A673 (cell line): ENCODE data around the gene SCARB1. TPM values are rescaled to one million over a fixed set of nuclear protein-coding genes. Genes with fewer than 3 reads are reported as not detected.

Experiments used
- BruUV-seq: library from RNA; stranded (reverse); fragments of 400-500 nt; replicated peaks from 2 replicates; lab custom pipeline; 2021; lab: Mats Ljungman, UMichigan
- CTCF ChIA-PET: fragments of 300-600 bp; sonication (Branson Sonifier 250); formaldehyde crosslinking; loops from one replicate; lab custom pipeline; 2022; ENCODE audit warnings: antibody characterized with exemption; lab: Charles Lee
- POLR2A ChIA-PET: fragments of 300-600 bp; sonication (Branson Sonifier 250); formaldehyde crosslinking; loops from one replicate; lab custom pipeline; 2022; ENCODE audit warnings: antibody characterized with exemption; ENCODE audit not compliant: low non-redundant PET; lab: Charles Lee
- DNase-seq: peaks from one replicate; pipeline ENCODE4 v3.0.0-alpha.2; 2015; ENCODE audit warnings: low spot score
- H3K27ac ChIP-seq: fragments of 200-600 bp; sonication (generic); 2 replicates; pipeline ENCODE4 v1.5.1; 2016; ENCODE audit warnings: mixed run types, low read depth, mild to moderate bottlenecking, mixed read lengths, antibody characterized with exemption, low read length; ENCODE audit not compliant: poor library complexity, severe bottlenecking
- H3K27me3 ChIP-seq: fragments of 200-600 bp; sonication (generic); replicated peaks from 2 replicates; pipeline ENCODE4 v1.6.1; 2017; ENCODE audit warnings: mixed run types, low read depth, mild to moderate bottlenecking, mixed read lengths, antibody characterized with exemption, low read length; ENCODE audit not compliant: insufficient read depth, poor library complexity
- H3K36me3 ChIP-seq: fragments of 200-600 bp; sonication (generic); 2 replicates; pipeline ENCODE4 v1.6.1; 2016; ENCODE audit warnings: mixed run types, mild to moderate bottlenecking, mixed read lengths, antibody characterized with exemption, low read length; ENCODE audit not compliant: insufficient read depth, poor library complexity, severe bottlenecking
- H3K4me1 ChIP-seq: fragments of 200-600 bp; sonication (generic); 2 replicates; pipeline ENCODE4 v1.6.1; 2017; ENCODE audit warnings: mixed run types, mild to moderate bottlenecking, mixed read lengths, antibody characterized with exemption, low read length; ENCODE audit not compliant: insufficient read depth, poor library complexity, severe bottlenecking
- H3K4me3 ChIP-seq: fragments of 200-600 bp; sonication (generic); 2 replicates; pipeline ENCODE4 v1.5.1; 2016; ENCODE audit warnings: low read depth, mixed run types, mild to moderate bottlenecking, mixed read lengths, low read length; ENCODE audit not compliant: poor library complexity, severe bottlenecking
- H3K9me3 ChIP-seq: fragments of 200-600 bp; sonication (generic); 2 replicates; pipeline ENCODE4 v1.6.1; 2016; ENCODE audit warnings: mixed run types, low read depth, mild to moderate bottlenecking, mixed read lengths, antibody characterized with exemption, low read length; ENCODE audit not compliant: poor library complexity, severe bottlenecking
- CTCF ChIP-seq: fragments of 300-800, 200-600 bp; sonication (generic); conservative IDR thresholded peaks from 2 replicates; pipeline ENCODE4 v1.5.1; 2017; ENCODE audit warnings: low read depth, mild to moderate bottlenecking, antibody characterized with exemption, low read length, moderate library complexity, mixed read lengths
- EZH2 ChIP-seq: fragments of 200-600 bp; sonication (generic); IDR thresholded peaks from 2 replicates; pipeline ENCODE4 v1.6.1; 2017; ENCODE audit warnings: borderline replicate concordance, low read depth, mild to moderate bottlenecking, mixed read lengths, antibody characterized with exemption, low read length; ENCODE audit not compliant: poor library complexity, severe bottlenecking
- intact Hi-C: fragments of 100-400 bp; cut with micrococcal nuclease; formaldehyde crosslinking; loops from one replicate; pipeline ENCODE4 v1.10.0; 2022; ENCODE audit not compliant: unreplicated experiment
- total RNA-seq: library from RNA; stranded (reverse); gene quantifications from 2 replicates; pipeline ENCODE4 v1.2.3, GENCODE V29; 2021

Gene SCARB1
- total RNA-seq, 1 experiment from 2014 or later: 74.6 TPM

GRCh38 chr12:124766727-124767065 is 97.0 kb downstream of the SCARB1 start:
- no peak overlapping the region for H3K4me3 ChIP-seq
- H3K9me3 ChIP-seq: peaks cover 11% of the 10 kb centered on the region
- ChIA-PET CTCF (interaction anchor here (0.8 kb wide), 1 partner anchor 12 kb away, joined by 3 read pairs; no protein-coding TSS in a partner anchor), POLR2A (no interaction called here)
- TF ChIP-seq CTCF (no peak), EZH2 (no peak)
- intact Hi-C loops: loop anchor here (1.0 to 10.0 kb wide), 2 partner anchors 422 to 730 kb away; no protein-coding TSS in a partner anchor
- peaks cover 7% of the 10 kb centered on the region for H3K4me1 ChIP-seq
- no peak overlapping the region for H3K27ac ChIP-seq
- H3K36me3 ChIP-seq: no peaks in the 10 kb centered on the region
- no peaks in the 10 kb centered on the region for H3K27me3 ChIP-seq
- BruUV-seq: no TSS peak
- no peak for DNase-seq

GRCh38 chr12:124765581-124766489 is 97.8 kb downstream of the SCARB1 start:
- no peak for DNase-seq
- no TSS peak for BruUV-seq
- Histone ChIP-seq H3K4me3 (no peak overlapping the region), H3K36me3 (no peaks in the 10 kb centered on the region), H3K9me3 (peaks cover 11% of the 10 kb centered on the region), H3K4me1 (peaks cover 7% of the 10 kb centered on the region), H3K27me3 (no peaks in the 10 kb centered on the region), H3K27ac (no peak overlapping the region)
- CTCF ChIA-PET: interaction anchor here (0.6 to 0.9 kb wide), 3 partner anchors 11 to 719 kb away, joined by 3 to 5 read pairs (median 3); no protein-coding TSS in a partner anchor
- intact Hi-C loops: loop anchor here (10.0 kb wide), 1 partner anchor 421 kb away; no protein-coding TSS in a partner anchor
- TF ChIP-seq EZH2 (no peak), CTCF (no peak)
- POLR2A ChIA-PET: interaction anchor here (0.6 kb wide), 1 partner anchor 728 kb away, joined by 4 read pairs; no protein-coding TSS in a partner anchor

- no peak overlapping the region for H3K27ac ChIP-seq
- POLR2A ChIA-PET: interaction anchor here (0.6 kb wide), 1 partner anchor 33 kb away, joined by 5 read pairs; no protein-coding TSS in a partner anchor
- intact Hi-C loops: loop anchor here (5.0 to 10.0 kb wide), 2 partner anchors 303 to 420 kb away; no protein-coding TSS in a partner anchor
These were observed 98.6 kb downstream of the SCARB1 start for GRCh38 chr12:124764870-124765580.

More at GRCh38 chr12:124764870-124765580, 98.6 kb downstream of the SCARB1 start:
- TF ChIP-seq EZH2 (no peak), CTCF (no peak)
- H3K9me3 ChIP-seq: peaks cover 11% of the 10 kb centered on the region
- peaks cover 7% of the 10 kb centered on the region for H3K4me1 ChIP-seq
- CTCF ChIA-PET: interaction anchor here (0.6 to 0.9 kb wide), 5 partner anchors 10 to 733 kb away, joined by 3 to 5 read pairs (median 3); partner anchors contain the start of gene NCOR2
- no peaks in the 10 kb centered on the region for H3K36me3 ChIP-seq
- H3K27me3 ChIP-seq: no peaks in the 10 kb centered on the region
- no TSS peak for BruUV-seq
- DNase-seq: no peak
- no peak overlapping the region for H3K4me3 ChIP-seq
